Activated CD4-positive, alpha-beta T cell treated with anti-CD3 and anti-CD28 coated beads, Interleukin-2, amount 50 U/mL, for 48 hours (primary cell): ENCODE measurements around the gene CD99L2.

ENCODE experiments used
- DNase-seq, 2 experiments: peaks; one replicate each; pipeline ENCODE4 v3.0.0-alpha.2; 2020

The CD99L2 gene

DNA sequence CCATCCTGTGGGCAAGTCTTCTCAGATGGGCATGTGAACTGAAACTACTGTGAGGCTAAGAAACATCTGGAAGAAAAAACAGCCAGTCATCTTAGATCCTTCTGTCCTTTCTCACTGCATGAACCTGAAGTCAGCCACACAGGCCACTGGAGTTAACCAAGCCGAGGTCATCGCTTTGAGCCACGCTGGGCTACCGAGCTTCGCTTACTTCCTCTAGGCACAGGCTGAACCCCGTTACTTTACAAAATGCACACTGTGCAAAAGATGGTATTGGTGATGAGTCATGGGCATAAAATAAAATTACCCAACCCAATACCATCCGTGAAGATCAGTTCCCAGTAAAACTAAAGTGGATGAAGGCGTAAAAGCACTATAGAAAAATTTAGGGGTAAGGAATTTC, 119.1 kb downstream of the CD99L2 start:
- no peak for DNase-seq

DNA sequence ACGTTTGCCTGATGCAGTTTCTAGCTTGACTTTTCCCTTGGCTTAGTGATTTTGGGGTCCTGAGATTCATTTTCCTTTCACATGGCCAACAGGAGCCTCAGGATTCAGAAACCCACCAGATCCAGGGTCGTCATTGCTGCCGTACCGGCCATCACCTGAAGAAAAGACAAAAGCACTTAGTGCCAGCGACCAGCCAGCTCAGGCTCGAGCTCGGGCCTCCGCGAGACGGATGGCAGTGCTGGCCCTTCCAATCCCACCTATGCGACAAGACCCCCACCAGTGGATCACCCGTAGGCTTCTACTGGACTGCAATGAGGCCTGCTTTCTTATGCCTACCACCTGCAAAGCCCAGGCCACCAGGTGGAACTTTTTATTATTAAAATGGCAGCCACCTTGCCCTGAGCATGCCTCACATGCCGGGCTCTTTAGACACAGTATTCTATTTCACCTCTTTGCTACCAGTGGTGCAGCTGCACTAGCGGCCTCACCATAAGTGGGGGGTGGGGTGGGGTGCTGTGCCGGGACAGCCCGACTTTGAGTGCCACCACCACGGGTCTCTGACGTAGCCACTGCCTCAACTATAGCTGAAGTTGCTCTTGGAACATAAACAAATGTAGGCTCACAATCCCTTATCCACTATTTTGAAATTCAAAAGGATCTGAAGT, 121.0 kb downstream of the CD99L2 start:
- no peak for DNase-seq

DNA sequence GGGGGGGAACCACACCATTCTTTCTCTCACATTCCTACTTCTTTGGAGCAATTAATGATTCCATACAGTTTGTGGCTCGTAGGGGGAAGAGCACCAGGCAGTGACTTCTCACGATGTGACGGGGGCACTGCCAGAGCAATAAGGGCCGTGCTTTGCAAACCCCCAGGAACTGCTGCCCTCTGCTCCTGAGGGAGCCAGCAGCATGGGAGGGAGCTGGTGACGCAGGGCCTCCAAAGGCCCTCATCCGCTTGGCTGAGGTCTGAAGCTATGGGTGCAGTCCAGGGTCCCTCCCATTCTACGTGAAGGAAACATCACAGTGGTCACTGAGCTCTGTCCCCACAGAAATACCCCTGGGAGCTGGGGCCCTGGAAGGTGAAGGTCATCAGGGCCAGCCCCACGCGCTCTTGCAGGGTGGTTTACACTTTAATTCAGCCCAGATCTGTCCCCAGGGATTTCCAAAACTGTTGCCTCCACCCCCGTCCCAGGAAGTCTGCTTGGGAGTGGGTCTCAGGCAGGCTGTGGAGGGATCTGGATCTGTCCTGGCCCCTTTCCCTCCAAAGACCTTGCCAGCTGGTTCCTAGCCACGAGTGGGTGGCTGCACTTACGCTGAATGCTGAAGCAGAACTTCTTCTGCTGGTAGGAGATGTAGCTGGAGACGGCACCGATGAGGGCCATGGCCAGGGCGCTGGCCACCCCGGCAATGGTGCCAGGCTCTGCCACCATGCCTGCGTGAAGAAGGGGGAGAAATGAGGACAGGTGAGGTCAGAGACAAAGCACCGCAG, 122.7 kb downstream of the CD99L2 start:
- no peak for DNase-seq

DNA sequence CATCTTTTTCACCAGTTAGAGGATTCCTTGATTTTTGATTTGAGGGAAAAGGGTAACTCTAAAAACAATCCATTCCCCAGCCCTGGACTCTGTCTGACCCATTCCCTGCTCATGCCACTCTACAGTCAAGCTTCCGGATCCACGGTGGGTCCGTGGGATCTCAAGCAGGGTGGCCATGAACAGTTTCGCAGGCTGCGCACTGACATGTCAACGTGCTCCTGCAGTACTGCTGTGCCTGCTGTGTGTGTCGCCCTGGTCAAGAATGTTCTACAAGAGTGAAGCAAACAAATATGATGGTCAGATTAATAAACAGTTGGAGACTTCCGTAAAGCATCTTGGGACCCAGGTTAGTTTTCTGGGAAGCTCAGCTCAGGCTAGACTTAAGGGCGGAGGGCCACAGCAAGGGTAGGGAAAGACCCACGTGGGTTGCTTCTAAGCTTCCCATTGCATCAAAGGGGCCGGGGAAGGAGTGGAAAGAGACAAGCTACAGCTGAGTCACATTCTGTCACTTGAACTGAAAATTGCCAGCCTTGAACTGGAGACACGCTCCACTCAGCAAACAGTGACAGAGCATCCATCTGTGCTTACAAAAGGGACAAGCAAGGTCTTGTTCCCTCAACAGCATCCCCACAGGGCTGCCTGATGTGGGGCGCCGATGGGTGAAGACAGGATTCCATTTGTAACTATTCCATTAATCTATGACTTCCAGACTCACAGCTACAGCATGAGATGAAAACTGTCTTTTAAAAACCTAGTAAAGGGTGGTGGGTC, 123.5 kb downstream of the CD99L2 start:
- DNase-seq, result no peak

DNA sequence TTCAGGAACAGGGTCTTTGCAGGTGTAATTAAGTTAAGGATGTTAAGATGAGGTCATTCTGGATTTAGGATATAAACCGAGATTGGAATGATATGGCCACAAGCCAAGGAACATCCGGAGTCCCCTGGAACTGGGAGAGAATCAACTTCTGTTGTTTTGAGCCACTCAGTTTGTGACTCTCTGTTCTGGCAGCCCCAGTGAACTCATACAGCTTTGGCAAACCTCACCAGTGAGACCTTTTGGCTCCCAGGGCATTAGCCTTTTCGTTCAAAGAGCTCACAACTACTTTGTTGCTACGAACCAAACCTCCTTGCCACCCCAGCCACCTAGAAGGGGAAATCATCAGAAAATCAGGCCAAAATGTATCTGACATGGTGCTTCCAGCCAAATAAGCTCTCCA, 124.8 kb downstream of the CD99L2 start:
- no peak for DNase-seq

DNA sequence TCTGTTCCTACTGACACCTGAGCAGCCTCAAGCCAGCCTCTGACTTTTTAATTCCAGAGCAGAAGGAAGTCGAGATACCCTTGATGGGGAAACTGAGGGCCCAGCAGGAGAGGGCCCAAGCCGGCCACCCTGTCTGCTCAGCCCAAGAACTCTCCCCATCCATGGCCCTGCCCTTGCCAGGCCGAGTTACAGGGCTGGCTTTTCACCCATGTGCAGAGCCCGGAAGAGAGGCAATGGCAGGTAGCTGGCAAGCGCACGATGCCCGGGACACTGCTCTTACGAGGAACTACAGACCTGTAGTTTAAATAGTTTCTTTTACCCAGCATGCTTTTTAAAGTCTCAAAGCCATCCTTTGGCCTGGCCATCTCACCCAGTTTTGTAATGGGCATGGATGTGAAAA, 125.4 kb downstream of the CD99L2 start:
- DNase-seq, result no peak

DNA sequence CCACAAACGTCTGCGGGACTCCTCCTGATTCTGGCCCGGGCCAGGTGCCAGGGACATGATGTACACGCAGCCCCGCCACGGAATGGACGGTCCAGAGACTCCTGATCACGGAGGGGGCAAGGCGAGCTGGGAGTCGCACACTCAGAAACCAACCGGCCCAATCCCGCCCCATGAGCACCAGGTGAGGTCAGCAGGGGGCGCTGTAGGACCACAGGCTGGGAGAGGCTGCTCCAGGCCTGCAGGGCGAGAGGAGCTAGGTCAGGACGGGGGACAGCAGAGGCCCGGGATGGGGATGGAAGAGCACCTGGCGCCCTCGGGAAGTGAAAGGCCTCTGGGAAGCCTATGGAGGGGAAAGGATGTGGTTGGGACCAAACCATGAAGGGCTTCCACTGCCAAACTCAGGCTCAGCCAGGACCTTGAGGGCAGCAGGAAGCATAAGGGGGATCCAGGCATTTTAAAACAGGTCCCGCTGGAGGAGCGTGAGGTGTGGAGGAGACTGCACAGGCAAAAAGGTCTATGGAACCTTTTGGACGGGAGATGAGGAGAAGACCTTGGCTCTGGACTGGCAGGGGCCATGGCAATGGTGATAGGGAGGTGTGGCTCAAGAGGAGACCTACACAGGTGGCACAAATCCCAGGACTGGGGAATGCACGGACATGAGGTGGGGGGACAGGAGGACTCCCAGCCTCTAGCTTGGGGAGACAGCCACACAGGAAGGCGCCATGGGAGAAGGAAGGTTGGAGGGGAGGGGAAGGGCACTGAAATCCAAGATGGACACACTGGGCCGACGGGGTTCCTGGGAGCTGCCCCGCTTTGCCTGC, 126.1 kb downstream of the CD99L2 start:
- peak; percentile 83 to 85 for DNase-seq

DNA sequence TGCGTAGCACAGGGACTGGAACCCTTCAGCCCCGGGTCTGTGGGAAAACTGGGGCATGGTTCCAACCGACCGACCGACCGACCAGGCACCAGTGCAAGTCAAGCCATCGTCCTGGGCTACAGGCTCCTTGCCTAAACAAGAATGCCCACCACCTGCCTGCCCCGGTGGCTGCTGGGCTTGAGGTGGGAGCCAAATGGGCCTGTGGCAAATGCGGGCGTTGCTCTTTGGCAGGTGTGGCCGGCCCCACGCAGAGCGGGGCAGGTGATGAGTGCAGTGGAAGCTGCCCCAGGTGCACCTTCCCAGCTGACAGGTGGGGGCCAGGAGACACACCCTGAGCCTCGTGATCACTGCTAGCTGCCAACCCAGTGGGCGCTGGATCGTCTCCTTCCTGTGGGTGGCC, 127.4 kb downstream of the CD99L2 start:
- DNase-seq, result no peak

DNA sequence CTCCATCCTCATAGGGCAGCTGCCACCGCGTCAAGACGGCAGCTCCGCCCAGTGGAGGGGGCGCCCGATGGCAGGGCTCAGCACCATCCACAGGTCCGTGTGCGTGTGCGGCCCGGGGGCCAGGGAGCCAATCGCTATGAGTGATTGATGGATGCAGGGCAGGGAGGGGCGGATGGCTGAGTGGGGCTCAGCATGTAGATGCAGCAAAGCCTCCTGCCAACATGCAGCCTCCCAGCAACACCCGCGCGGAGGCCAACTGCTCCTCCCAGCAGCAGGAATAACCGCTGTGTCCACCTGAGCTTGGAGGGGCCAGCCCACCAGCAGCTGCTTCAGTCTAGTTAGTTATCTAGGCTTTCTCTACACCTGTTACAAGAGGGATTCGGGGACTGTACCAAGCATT, 127.8 kb downstream of the CD99L2 start:
- no peak for DNase-seq

DNA sequence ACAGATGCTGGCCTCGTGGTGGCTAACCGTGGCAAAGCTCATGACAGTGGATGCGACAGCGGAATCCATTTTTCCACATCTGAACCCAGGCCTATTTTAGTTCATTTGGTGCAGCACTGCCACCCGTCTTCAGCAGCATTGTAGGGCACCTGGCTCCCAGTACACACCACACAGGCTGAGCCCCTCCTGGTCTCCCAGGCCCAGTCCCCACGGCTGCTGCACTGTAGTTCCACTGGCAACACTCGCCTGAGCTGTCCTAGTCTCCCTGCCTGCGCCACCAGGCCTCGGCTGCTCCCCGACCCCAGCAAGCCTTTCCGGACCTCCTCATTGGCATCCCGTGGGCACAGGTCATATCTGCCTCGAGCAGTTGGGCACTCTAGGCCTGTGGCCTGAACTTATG, 129.1 kb downstream of the CD99L2 start:
- DNase-seq, result no peak

DNA sequence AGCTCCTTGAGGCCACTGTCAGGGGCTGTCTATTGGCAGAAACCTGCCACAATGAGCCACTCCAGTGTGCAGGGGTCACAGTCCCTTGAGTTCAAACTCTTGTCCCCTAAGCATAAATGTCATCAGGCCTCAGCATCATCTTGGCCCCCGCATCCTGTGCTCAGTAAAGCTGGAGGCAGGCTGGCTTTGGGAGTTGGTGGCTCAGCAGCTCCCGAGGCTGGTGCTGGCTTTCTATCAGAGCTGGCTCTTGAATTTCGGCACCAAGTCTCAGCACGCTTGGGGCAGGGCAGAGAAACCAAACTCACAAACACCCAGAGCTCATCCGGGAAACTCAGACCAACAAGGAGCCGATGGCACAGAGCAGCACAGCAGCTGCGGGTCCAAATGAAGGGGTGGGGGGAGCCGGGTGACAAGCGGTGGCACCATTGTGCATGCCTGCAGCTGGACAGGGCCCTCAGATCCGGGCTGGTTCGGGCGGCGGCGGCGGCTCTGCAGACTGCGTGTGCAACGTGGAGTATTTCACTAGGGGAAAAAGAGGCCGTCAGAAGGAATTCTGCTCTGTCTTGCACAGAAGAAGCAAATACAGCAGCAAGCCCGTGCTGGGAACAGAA, 129.8 kb downstream of the CD99L2 start:
- no peak for DNase-seq

DNA sequence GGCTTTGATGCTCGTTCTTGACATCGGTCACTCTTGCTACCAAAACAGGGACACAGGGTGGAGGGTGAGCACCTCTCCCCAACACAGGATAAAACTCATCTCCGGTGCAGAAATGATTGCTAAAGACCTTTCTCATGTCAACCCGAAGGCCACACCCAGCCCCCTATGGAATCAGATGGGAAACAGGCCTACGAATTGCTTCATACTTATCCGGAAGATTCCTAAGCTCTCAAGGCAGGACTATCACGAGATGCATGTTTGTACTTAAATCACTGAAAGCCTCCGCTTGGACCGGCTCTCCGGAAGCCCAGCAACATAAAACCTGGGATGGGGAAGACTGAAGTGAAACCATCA, 130.4 kb downstream of the CD99L2 start:
- no peak for DNase-seq

DNA sequence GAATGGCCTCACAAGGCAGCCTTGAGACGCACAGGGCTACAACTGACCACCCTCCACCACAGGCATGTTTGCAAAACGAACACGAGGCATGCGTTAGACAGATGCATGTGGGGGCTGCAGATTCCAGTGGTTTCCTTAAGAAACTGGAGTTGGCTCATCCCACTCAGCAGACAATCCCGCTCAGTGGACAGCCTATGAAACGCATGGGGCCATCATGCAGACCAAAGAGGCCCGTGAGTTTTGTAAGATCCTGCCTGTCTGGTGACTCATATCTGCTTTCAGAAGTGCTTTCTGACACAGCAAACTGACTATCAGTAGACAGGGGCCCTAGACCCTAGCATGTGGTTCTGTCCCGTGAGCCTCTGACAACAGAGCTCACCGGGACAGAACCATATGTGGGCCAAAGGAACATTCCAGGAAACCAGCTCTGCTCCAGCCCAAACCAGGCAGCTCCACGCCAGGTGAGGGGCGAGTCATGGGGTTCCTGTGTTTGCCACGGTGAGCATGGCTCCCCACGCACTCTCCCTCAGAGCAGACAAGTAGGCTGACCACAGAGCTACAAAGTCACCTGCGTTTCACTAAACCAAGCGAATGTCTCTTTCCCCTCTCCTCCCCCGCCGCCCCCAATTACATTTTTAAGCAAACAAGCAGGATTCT, 130.9 kb downstream of the CD99L2 start:
- DNase-seq, result peak in 1 of 2 experiments; percentile 23

DNA sequence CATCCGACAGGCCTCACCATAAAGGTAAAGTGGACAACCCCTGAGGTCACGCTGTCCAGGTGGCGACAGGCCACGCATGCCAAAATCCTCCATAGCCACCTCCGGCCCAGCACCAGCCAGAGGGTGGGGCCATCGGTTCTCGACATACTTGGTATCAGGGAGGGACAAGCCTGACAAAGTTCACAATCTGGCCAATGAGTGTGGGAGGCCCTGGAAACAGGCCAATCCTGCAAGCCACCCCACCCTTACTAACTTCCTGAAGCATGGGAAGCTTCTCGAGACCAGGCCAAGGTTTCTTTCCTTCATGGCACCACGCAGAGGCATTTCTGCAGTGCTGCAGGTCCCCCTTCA, 131.4 kb downstream of the CD99L2 start:
- no peak for DNase-seq

DNA sequence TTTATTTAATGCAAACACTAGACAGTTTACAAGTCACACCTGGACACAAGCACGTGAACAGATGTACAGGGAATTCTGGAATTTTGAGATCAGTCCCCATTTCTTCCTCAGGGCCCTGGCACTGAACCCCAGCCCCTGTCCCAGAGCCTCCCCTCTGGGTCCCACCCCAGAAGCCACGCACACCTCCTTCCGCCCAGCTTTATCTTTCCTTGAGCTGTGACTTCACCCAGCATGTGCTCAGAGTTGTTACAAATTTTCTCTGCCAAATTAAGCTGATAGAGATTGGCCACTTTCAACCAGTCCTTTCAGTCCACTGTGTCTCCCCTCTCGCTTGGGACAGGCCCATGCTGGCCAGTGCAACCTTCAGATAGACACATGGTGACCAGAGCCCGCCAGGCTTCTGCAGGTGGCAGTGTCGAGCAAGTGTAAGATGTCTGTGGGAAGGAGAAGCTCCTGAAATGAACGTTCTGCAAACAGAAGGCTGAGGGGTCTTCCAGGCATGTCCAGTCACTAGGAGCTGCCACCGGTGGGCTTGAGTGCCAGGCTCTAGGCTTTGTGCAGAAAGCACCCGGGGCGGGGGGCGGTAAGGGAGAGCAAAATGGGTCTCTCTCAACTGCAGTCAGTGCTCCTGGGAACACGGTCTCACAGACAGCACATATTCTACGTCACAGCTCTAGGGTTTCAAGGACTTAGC, 132.0 kb downstream of the CD99L2 start:
- DNase-seq, result no peak

DNA sequence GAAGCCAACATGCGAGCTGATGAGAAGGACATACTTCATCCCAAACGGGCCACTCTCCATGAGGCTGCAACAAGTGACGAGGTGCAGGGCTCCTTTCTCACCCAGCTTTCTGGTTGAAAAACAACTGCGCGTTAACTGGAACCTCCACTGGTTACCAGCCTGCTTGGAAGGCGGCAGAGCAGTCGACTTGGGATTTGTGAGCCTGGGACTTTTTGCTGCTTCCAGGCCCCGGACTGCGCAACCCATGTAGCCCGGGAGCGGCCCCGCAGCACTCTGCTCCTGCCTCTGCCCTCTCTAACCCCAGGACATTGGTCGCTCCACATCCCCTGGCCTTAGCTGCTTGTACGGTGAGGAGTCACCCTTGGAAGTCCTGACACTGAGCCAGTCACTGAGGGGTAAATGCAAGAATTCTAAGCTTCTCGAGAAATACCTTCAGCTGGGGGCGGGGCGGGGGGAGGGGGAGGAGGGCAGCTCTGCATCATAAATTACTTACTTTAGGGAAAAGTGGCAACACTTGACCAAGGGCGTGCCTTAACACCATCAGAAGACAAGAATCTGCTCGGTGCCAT, 132.6 kb downstream of the CD99L2 start:
- DNase-seq, result no peak

DNA sequence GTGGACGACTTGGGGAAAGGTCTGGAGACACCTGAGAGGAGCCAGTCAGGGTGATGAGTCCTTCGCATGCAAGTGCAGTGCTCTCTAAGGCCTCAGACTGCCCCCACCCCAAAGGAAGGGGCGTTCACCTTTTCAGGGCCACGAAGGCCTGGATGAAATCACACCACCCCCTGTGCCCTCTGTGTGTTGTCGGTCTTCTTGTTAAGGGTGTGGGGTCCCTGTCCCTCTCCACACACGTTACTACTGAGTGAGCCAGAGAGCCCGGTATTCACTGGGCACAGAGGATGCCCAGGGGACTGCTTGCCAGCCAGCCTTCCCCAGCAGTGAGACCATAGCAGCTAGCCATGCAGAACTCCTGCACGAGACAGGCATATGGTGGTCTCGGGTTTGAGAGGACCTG, 133.2 kb downstream of the CD99L2 start:
- DNase-seq, result no peak

DNA sequence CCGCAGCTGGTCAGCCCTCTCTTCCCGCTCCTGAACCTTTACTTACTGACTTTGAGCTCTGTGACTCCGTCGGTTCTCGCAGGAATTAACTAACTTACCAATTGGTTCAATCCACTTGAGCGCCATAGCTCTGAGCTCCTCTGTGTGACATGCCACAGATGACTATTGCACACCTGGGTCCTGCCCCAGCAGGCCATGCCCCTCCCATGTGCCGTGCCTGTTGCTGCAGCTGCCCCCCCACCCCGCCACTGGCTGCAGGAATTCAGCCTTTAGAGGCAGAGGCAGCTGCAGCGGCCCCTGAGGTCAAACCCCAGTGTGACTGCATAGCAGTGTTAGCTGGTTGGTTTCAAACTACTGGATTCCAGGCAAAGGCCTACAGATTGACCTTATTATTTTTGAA, 134.7 kb downstream of the CD99L2 start:
- DNase-seq, result no peak

DNA sequence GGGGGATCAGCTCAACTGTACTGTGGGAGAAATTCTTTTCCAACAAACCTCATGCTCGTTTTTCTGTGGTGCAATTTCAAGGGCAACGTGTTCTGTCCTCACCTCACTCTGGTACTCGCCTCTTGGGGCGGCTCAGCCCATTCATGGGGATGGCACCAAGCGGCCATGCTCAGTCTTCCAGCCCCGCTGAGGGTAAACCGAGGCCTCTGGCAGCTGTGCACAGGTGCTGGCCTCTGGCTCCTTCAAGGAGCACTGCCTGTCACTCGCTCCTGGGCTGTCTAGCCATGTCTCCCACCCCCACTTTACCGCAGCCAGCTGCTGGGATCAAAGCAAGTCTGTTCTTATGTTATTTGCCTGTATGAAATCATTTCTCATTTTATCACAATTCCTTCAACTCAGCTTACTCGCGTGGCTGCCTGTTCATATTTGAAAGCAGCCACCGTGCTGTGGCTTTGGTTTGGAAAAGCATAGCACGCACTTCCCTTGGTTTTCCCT, 135.1 kb downstream of the CD99L2 start:
- DNase-seq, result no peak

DNA sequence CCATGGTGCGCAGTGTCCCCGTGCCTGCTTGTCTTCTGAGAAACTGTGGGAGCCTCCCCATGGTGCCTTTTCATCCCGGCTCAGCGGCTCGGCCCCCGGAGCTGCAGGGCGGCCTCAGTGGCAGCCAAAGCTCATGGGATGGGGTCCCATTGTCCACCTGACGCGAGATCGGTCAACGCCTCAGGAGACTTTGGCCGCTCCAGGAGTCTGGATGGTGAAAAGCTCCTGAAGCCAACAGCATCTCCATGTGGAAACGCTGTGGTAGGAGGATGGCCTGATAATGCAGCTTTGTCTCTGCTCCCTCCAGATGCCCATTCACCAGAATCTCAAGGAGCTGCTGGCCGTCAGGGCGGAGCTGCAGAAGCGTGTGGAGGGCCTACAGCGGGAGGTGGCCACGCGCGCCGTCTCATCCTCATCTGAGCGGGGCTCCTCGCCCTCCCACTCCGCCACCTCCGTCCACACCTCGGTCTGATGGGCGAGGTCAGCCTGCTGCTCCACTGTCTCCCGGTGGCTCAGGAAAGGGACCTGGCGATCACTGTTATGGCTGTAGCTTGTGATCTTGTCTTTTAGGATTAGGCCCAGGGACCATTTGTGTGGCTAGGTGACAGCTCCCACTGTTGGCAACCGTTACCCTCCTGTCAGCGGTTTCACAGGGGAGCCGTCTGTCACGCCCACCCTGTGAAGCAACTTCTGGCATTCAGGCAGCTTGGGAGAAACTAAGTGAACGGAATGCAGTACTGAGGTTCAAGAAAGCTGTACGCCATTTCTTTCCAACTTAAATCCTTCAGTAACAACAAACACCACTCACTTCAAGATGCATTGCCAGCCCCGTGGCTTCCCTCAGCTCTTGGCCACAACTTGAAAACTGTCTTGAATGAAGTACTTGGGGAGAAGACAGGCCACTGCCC, 136.0 kb downstream of the CD99L2 start:
- no peak for DNase-seq
